Activated effector memory CD4-positive, alpha-beta T cell treated with anti-CD3 and anti-CD28 coated beads, Interleukin-2, amount 50 U/mL, for 16 hours (primary cell): Measurements from ENCODE around the gene OIT3.
"Not testable (repeated sequence)": the region's sequence is repeated elsewhere in the genome, so short reads cannot be mapped to it uniquely, and the experiment has no call there.

ENCODE experiments used
- DNase-seq: peaks from one replicate; pipeline ENCODE4 v3.0.0-alpha.2; 2020

OIT3 gene

GRCh38 chr10:72893136-72893798, at the start of gene OIT3:
Gene OIT3 (plus strand): TSS chr10:72893739. CDS start chr10:72893799, 60 bp downstream.
- no peak for DNase-seq

- no peak for DNase-seq
These were observed 47.3 kb upstream of the OIT3 start for GRCh38 chr10:72846238-72846637.

GRCh38 chr10:72847681-72848080, 45.9 kb upstream of the OIT3 start:
- no peak for DNase-seq

- DNase-seq, result no peak
These were observed 42.7 kb upstream of the OIT3 start for GRCh38 chr10:72850861-72851260.

- no peak for DNase-seq
These were observed 42.0 kb upstream of the OIT3 start for GRCh38 chr10:72851509-72851908.

GRCh38 chr10:72852508-72852907, 41.0 kb upstream of the OIT3 start:
- no peak for DNase-seq

GRCh38 chr10:72855129-72855528, 38.4 kb upstream of the OIT3 start:
- no peak for DNase-seq

- no peak for DNase-seq
These were observed 37.7 kb upstream of the OIT3 start for GRCh38 chr10:72855790-72856189.

- DNase-seq, result no peak
These were observed 35.5 kb upstream of the OIT3 start for GRCh38 chr10:72858067-72858466.

- DNase-seq, result no peak
These were observed 30.6 kb upstream of the OIT3 start for GRCh38 chr10:72862957-72863356.

GRCh38 chr10:72875250-72876055, 18.1 kb upstream of the OIT3 start:
- DNase-seq, result no peak

- no peak for DNase-seq
These were observed 14.3 kb upstream of the OIT3 start for GRCh38 chr10:72879245-72879644.

- DNase-seq, result no peak
These were observed 12.2 kb upstream of the OIT3 start for GRCh38 chr10:72881291-72881690.

- DNase-seq, result no peak
These were observed 9.7 kb upstream of the OIT3 start for GRCh38 chr10:72883861-72884260.

GRCh38 chr10:72885953-72886352, 7.6 kb upstream of the OIT3 start:
- no peak for DNase-seq

- no peak for DNase-seq
These were observed 6.9 kb upstream of the OIT3 start for GRCh38 chr10:72886621-72887020.

GRCh38 chr10:72887043-72887442, 6.5 kb upstream of the OIT3 start:
- no peak for DNase-seq

GRCh38 chr10:72888151-72888638, 5.3 kb upstream of the OIT3 start:
- no peak for DNase-seq

- DNase-seq, result no peak
These were observed 4.1 kb upstream of the OIT3 start for GRCh38 chr10:72889391-72889831.

- no peak for DNase-seq
These were observed 3.5 kb upstream of the OIT3 start for GRCh38 chr10:72890086-72890485.

- no peak for DNase-seq
These were observed 1.8 kb downstream of the OIT3 start for GRCh38 chr10:72895236-72895850.

GRCh38 chr10:72898616-72899015, 5.1 kb downstream of the OIT3 start:
- no peak for DNase-seq

- no peak for DNase-seq
These were observed 6.0 kb downstream of the OIT3 start for GRCh38 chr10:72899545-72899944.

GRCh38 chr10:72903941-72904446, 10.5 kb downstream of the OIT3 start:
- DNase-seq, result not testable (repeated sequence)
